Omental fat pad (tissue), 4 donors: ENCODE results near the gene CYP27B1. TPM values are rescaled to one million over a fixed set of nuclear protein-coding genes. Genes with fewer than 3 reads are reported as not detected.
"Not testable (repeated sequence)": the region's sequence is repeated elsewhere in the genome, so short reads cannot be mapped to it uniquely, and the experiment has no call there.

ENCODE experiments used
- ATAC-seq: fragments of 150-250 bp; one replicate; pipeline ENCODE4 v1.9.1; 2016; ENCODE audit warnings: mild to moderate bottlenecking, moderate library complexity; ENCODE audit not compliant: low FRiP score
- DNase-seq: peaks from one replicate; pipeline ENCODE4 v3.0.0-alpha.2; 2019; ENCODE audit warnings: low spot score
- CTCF ChIP-seq, 3 donors: fragments of 450-650 bp; IDR thresholded peaks; one replicate each; pipeline ENCODE4 v1.5.1; 2016 to 2017; ENCODE audit warnings: antibody characterized with exemption in 3 of 3, mild to moderate bottlenecking in 3 of 3, moderate library complexity in 2 of 3
- total RNA-seq, 4 donors: library from RNA; depleted of rRNA; stranded (reverse); fragments of >200 nt; gene quantifications; one replicate each; pipeline ENCODE4 v1.1.0, GENCODE V29; 2016

The CYP27B1 gene
- total RNA-seq, 4 donors from 2014 or later, result 0.19 to 5.6 (median 2.8) TPM; not detected in 1

GRCh38 chr12:57779736-57780135, 12.9 kb upstream of the CYP27B1 start:
- no peak for ATAC-seq
- no peak for DNase-seq
- TF ChIP-seq CTCF (IDR thresholded peaks at IDR 0.05), result no peak

GRCh38 chr12:57777911-57778310, 11.0 kb upstream of the CYP27B1 start:
- ATAC-seq (no peak), DNase-seq (no peak)
- no peak for TF ChIP-seq CTCF (IDR thresholded peaks at IDR 0.05)

- no peak for TF ChIP-seq CTCF (IDR thresholded peaks at IDR 0.05)
- DNase-seq, result no peak
- ATAC-seq, result no peak
Observed at GRCh38 chr12:57777367-57777766, 10.5 kb upstream of the CYP27B1 start.

- no peak for ATAC-seq
Observed at GRCh38 chr12:57776247-57776587, 9.3 kb upstream of the CYP27B1 start.

GRCh38 chr12:57775563-57776246, 8.8 kb upstream of the CYP27B1 start:
- no peak for TF ChIP-seq CTCF (IDR thresholded peaks at IDR 0.05)
- ATAC-seq, result no peak
- DNase-seq, result no peak

More at GRCh38 chr12:57776247-57776587, 9.3 kb upstream of the CYP27B1 start:
- TF ChIP-seq CTCF (IDR thresholded peaks at IDR 0.05), result no peak
- no peak for DNase-seq

- no peak for TF ChIP-seq CTCF (IDR thresholded peaks at IDR 0.05)
- no peak for DNase-seq
- ATAC-seq, result no peak
Observed at GRCh38 chr12:57775044-57775443, 8.2 kb upstream of the CYP27B1 start.

GRCh38 chr12:57774634-57775033, 7.8 kb upstream of the CYP27B1 start:
- DNase-seq, ATAC-seq: not testable (repeated sequence)
